GM18502 (cell line): Measurements from ENCODE around the gene TTC28.

ENCODE experiments used
- ATAC-seq: cut with Tn5 transposase; IDR thresholded peaks from one replicate; pipeline ENCODE4 v1.9.1; 2021; ENCODE audit warnings: mild to moderate bottlenecking; ENCODE audit not compliant: unreplicated experiment, poor library complexity

Gene TTC28

DNA sequence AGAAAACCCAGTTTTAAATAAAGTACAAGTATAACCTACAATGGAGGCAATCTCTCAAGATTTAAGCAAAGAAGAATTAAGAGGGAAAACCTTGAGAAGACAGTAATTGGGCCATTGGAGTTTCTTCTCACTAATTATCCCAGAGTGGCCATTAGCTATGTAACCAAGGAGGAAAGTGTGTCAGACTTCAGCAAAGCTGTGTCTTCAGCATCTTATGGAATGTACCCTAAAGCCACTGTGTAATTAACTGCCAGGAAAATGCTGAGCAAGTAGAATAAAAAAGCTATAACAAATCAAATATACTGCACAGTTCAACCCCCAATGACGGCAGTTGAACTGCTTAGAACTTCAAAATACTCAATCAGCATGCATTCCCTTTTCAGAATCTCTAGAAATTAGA, 261.6 kb downstream of the TTC28 start:
- ATAC-seq, result no peak

DNA sequence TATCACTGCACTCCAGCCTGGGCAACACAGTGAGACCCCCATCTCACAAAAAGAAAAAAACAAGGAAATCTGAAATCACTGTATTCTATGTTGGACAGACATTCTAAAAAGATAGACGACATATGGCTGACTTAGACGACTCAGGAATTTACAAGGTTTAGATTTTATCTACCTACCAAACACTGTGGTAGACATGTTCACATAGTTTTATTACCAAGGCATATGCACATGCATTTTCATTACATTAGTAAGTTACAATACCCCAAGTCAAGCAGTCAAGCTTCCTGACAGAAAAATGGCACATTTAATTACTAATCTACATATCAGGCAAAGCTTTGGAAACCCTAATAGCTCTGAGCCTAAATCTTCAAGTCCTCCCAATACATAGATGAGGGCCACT, 262.2 kb downstream of the TTC28 start:
- no peak for ATAC-seq

DNA sequence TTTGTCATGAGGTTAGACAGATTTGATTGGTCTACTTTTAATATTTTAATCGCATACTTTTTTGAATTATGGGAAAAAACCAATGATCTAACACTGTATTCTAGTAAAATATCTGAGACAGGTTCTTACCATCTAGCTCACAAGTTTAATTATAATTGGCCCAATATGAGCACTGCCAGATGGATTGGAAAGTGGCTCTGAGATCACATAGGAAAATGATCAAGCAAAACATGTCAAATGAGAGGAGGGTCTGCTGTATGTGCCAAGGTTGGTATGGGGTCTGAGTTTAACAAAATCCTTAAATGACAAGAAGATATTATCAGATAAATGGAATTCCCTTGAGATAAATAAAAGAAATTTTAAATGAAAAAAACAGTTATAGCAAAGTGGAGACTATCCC, 264.7 kb downstream of the TTC28 start:
- no peak for ATAC-seq

DNA sequence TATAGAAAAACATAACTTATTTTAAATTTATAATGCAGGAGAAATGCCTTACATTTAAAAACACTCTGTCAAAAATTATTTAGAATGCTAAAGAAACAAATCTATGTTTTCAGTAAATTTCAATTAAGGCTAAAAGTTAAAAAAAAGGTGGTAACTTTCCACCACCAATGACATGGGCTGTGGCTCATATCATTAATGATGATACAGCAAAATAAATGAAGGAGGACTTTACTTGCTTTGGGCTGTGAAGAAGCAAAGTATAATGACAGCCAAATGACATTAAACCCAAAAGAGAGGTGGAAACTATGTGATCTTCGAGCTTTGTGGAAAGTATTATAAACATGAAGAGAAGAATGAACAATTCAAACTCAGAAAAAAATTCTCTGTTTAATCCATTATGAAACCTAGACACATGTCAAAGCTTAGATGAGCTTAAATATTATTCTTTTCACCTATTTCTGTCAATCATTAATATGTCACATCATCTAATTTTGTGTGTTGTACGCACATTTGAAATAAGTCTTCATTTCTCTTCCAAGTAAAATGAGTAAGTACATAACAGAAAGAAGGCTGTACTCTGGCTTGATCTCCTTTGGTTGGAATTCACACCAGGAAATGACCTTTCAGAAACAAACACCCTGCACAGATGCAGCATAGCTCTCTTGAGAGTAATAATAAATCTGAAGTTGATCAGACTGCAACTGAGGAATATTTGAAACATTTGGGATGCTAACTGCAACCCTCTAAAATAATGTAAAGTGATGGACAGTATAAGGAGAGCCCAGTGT, 265.8 kb downstream of the TTC28 start:
- ATAC-seq, result no peak

DNA sequence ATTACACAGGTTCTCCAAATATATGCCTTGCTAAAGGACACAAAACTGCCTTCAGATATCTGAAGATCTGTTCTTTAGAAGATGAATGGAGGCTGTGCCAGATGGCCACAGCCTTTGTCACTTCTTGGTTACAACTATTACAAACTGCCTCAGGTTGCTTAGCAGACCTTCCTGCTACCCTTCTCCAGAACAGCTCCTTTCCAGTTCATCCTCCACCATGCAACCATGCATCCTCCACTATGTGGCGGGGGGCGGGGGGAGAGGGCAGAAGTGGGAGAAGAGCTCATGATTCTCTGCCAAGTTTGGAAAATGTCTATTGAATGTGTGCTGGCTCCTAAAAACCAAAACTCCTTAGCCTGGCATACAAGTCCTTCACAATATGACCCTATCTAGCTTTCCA, 267.5 kb downstream of the TTC28 start:
- no peak for ATAC-seq

DNA sequence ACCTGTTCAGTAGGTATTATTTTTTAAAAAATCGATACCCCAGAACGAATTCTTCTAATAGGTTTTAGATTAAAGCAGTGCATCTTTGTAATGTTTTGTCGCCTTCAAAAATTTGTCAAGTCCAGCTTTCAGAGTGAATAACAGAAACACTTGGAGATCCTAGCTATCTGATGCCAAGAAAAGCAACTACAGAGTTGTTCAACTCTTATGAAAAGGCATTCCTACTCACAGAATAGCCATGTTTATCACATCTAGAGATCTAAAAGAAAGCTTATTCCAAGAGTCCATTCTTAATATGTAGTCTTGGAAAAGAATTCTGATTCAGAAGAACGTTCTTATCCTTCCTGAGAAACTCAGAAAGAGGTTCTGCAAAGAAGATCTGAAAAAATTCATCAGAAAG, 268.5 kb downstream of the TTC28 start:
- ATAC-seq, result no peak

DNA sequence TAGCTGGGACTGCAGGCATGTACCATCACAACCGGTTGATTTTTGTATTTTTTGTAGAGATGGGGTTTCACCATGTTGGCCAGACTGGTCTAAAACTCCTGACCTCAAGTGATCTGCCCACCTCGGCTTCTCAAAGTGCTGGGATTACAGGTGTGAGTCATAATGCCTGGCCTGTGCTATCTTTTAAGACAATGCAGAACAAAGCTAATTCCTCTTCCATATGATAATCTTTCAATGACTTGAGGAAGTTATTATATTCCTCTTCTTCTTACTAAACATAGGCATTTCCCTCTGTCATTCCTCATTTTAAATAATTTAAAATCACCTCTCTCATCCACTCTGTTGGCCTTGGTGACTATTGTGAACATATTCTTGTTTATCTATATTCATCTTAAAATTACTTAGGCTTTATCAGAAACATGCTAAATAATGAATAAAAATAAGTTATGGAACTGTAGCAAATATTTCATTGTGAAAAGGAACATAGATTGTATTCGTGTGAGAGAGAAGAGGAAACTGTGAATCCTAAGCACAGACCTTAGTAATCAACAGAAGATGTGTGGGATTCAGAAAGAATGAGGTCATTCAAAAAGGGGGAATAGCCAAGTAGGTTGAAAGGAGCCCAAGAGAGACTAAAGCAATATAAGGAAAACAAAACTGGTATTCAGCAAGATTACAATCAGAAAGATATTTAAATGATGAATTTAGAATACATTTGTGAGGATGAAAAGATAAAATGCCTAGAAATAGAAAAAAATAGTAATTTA, 269.4 kb downstream of the TTC28 start:
- ATAC-seq, result no peak

DNA sequence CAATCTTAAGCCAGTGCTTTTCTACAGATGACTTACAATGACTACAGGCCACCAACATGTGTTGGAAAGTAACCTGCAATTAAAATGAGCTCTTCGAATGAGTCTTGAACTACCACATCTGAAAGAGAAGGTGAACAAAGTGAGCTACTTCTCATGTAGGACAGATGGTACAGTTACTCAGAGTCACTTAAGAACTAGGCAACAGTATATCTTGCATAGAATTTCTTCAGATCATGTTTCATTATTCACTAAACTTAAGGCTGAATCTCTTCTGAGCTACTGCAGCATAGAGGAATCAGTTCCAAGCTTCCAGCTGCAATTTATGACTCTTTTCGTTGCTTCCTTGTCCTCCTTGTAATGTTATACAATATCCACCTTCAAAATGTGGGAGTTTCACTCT, 270.9 kb downstream of the TTC28 start:
- ATAC-seq, result no peak

DNA sequence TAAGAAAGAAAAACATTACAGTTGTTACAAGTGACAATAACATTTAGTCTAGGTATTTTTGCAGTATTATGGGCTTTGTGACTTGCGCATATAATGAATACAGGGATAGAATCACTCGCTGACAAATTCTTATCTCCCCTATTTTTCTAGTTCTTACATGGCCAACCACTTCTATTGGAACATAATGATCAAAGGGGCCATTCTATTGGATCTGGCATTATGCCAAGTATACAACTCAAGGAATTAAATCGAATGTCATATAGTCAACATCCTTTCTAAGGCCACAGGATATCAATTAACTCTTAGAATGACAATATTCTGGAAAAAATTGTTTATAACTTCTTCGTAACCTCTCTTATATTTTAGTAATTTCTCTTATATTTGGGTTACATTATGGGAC, 272.0 kb downstream of the TTC28 start:
- ATAC-seq, result no peak

DNA sequence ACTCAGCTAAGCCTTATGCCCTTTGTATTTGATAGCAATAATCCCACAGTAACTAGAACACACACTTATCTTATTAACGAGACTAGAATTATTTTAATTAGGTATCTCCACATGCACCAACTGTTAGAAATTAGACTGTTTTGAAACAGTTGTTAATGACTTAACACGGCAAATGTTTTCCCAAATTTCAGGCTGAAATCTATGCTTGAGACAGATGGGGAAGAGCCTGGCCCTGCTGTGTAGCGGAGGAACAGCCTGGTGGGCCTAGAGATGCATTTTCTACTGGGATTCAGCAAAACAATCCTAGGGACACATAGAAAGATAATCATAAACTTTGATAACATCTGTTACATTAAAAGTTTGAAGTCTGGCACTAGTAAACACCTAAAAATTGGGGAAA, 273.4 kb downstream of the TTC28 start:
- no peak for ATAC-seq

DNA sequence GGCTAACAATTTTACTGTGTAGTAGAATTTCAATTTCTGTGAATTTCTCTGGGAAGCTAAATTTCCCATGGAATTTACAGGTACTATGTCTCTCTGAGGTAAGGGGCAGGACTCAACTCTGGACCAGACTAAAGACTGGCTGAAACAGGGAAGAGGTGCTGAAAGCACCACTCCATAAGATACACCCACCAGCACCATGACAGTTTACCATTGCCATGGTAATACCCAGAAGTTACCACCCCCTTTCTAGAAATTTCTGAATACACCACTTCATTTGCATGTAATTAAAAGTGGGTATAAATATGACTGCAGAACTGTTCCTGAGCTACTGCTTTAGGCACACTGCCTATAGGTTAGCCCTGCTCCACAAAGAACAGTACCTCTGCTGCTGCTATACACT, 274.1 kb downstream of the TTC28 start:
- no peak for ATAC-seq

DNA sequence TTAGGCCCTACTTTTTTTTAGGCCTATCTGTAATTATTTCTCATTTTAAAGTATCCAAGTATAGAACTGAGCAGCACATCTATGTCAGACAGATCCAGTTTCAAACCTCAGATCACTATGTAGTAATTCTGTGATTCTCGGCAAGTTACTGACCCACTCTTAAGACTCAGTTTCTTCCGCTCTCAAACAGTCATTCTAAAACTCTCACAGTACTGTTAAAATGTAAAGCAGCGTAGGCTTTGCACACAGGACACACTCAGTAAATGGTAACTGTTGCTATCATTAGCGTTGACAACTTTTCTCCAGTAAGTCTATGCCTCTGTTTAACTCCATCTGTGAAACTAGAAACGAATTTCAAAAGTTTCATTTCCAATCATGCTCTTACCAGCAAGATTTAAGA, 277.1 kb downstream of the TTC28 start:
- ATAC-seq, result no peak

DNA sequence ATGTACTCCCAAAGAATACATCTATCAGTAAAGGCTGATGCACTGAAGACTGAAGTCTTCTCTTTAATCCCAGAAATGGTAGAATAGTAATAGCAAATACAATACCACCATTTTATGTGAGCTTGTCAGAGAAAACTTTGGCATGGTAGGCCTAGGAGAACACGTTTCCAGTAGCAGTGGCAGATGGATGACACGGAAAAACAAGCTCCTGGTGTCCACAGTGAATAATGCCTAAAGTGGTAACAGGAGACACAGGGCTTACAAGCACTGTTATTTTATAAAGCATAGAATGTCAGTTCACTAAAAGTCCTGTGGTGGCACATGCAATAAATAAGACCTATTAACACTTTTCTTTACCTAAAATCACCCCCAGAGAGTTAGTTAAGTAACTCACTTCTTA, 277.6 kb downstream of the TTC28 start:
- no peak for ATAC-seq

DNA sequence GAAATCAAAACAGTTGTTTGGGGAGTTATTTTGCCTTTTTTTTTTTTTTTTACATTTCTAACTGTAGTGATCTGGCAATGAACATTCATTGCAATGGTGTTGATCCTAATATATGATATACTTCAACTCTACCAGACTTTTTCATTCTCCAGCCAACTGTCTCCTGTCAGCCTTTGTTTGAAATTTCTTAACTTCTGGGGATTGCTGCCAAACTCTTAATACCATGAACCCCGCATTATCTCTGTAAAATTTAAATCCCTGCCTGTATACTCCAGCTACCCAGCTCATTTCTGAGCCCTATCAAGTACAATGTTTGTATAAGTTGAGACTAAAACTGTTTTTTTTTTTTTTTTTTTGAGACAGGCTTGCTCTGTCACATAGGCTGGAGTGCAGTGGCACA, 280.7 kb downstream of the TTC28 start:
- no peak for ATAC-seq

DNA sequence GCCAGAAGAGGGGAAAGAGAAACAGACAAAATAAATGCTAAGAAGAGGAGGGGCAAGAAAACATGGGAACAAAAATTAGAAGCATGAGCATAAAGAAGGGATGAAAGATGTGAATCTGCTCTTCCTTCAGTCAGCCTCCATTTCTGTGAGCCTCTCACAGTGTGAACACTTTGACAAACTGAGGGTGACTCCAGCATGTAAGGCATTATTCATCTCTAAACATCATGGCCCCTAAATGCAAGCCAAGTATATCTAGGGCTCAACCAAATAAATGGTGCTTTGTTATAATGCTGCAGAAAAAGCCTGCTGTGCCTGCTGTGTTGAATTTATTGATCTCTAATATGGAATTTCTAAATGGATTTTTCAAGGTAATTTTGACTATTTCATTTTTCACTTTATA, 281.3 kb downstream of the TTC28 start:
- ATAC-seq, result no peak

DNA sequence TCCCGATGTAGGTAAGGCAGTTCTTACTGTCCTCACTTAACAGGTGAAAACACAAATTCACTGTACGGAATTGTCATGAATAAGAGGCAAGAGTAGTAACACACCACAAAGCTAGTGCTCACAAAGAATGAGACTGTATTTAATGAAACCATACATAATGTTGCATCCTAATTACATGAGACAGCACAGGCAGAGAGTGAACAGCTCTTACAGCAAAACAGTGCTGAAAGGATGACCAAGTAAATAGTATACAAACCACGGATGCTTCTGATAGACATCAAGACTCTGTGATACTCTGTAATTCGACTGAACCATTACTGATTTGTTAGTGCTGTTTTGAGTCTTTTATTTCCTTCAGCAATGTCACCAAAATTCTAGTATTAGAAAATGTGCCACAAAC, 282.3 kb downstream of the TTC28 start:
- no peak for ATAC-seq

DNA sequence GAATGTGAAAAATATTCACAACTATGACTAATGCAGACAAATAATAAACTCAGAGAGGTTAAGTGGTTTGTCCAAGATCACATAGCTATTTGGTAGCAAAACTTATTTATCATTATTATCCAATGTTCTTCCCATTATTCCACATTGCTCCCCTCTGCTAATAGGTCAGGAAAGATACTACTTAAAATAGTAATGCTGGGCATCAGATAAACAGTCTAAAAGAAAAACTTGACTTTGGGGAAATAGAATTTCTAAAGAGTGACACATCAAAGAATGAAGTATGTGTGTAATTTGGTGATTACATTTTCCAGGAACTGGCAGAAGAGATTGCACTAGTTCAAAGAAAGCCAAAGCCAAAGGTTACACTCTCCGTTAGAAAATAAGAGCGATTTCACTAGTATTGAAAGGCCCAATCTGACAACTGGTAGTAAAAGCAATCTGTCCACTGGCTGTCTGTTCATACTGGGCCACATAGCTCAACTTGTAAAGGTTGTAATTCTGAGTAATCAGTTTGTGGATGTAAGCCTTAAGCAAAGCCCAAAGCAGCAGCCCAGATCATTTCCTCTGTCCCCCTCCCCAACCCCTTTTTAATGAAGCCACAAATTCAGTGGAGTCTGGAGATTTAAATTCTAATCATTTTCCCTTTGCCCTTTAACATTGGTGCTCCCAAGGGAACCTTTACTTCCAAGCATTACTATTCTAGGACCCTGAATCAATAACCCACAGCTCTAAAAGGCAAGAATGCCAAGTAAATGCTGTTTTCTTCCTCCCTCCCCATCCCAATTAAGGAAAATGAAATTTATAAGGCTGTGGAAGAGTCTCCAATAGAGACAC, 283.5 kb downstream of the TTC28 start:
- no peak for ATAC-seq

DNA sequence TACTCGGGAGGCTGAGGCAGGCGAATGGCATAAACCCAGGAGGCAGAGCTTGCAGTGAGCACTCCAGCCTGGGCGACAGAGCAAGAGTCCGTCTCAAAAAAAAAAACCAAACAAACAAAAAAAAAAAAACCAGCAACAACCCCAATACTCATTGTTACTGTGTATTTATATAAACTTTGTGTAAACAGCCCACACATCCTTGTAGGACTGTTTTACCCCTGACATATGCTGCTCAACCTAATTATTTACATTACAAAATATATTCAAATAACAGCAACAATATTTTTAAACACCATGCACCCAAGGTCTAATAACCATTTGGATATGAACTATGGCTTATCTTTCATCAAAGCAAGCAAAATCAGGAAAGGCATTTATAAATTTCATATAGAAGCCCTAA, 284.1 kb downstream of the TTC28 start:
- no peak for ATAC-seq

DNA sequence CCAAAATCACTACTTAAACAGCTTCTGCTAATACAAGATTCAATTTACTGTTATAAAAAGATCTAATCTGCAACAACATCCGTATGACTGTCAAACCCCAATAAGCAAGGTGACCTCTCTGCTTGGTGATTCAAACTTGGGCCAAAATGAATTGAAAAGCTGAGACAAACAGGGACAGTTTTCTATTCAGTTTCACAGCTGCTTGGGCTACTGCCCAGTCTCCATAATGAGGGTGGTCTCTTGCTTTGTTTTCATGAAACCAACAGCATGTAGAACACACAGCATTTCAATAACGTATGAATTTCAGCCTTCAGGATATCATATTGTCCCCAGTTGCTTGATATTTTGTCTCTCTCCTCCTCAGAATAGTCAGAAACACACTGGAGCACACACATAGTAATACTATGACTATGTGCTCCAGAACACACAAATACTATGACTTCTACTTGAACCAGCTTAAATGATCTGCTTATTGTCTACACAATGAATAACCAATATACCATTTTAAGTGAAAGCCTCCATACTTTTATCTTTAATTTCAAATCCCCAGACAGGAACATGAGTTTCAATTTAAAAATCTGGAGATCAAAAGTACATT, 285.0 kb downstream of the TTC28 start:
- ATAC-seq, result no peak

DNA sequence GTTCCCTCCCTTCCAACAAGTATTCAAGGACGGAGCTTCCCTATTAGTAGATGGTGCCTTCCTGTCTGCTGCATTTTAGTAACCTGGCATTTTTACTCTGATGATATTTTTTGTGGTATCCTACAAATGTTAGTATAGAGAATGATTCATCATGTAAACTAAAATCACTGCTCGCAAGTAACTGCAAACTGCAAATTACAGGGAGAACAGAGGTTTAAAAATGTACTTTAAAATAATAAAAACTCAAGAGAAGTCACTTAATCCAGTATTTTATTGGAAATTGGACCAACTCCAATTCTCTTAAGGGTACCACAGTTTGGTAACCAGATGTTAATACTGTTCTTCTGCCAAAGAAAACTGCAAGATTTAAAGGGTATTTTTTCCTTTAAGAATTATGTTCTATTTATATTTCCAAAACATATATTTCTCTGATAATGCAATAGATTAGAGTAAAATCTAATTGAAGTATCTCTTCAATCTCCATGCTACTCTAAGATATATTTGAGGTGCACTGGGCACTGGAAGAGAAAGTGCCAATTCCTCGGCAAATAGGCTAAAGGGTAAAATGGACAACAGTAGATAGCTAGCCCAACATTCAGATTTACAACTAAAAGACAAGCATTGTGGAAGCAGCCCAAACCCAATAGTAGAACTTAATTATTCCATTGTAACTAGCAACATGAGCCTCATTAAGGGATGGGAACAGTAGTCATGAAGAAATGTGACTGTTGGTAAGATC, 298.0 kb downstream of the TTC28 start:
- no peak for ATAC-seq
